Stomach (tissue), 4 donors: ENCODE data around the gene TEKTIP1.

Experiments
- CTCF ChIP-seq, 7 experiments: fragments of 450-650 bp in 4 of 7; fragments of 200-600 bp in 3 of 7; sonication (generic) in 3 of 7; IDR thresholded peaks; one replicate each; pipeline ENCODE4 v1.5.1; 2016 to 2019; ENCODE audit warnings: antibody characterized with exemption in 7 of 7, control low read depth in 2 of 7, mild to moderate bottlenecking in 1 of 7
- EP300 ChIP-seq: sonication (generic); formaldehyde crosslinking; IDR thresholded peaks from one replicate; pipeline ENCODE4 v1.6.1; 2017; ENCODE audit warnings: antibody characterized with exemption
- POLR2A ChIP-seq, 4 donors: fragments of 450-650 bp; IDR thresholded peaks; one replicate each; pipeline ENCODE4 v1.6.1; 2016; ENCODE audit warnings: antibody characterized with exemption in 4 of 4, control low read depth in 2 of 4, mild to moderate bottlenecking in 1 of 4, moderate library complexity in 1 of 4
- POLR2AphosphoS5 ChIP-seq, 3 donors: sonication (generic); formaldehyde crosslinking; IDR thresholded peaks; one replicate each; pipeline ENCODE4 v1.6.1; 2016; ENCODE audit warnings: antibody characterized with exemption in 3 of 3

GRCh38 chr19:3545669-3546034 lies 6.7 kb downstream of the TEKTIP1 start:
- TF ChIP-seq CTCF (IDR thresholded peaks at IDR 0.05) (no peak), POLR2A (IDR thresholded peaks at IDR 0.05) (no peak), EP300 (no peak), POLR2AphosphoS5 (IDR thresholded peaks at IDR 0.05) (no peak)
